B cell (primary cell): ENCODE results near the gene PARP15. TPM values are rescaled to one million over a fixed set of nuclear protein-coding genes. Genes with fewer than 3 reads are reported as not detected.

Source experiments
- ATAC-seq: fragments of 200-7000 bp; cut with Tn5 transposase; one replicate; pipeline ENCODE4 v1.10.0; 2021; ENCODE audit warnings: low read depth, mild to moderate bottlenecking, moderate number of reproducible peaks, moderate library complexity
- CTCF ChIA-PET: fragments of 350-600 bp; sonication (Branson Sonifier 250); formaldehyde crosslinking; loops from one replicate; lab custom pipeline; 2021; ENCODE audit warnings: antibody characterized with exemption, inconsistent platforms; lab: Charles Lee
- POLR2A ChIA-PET: fragments of 350-600 bp; sonication (Branson Sonifier 250); formaldehyde crosslinking; loops from one replicate; lab custom pipeline; 2021; ENCODE audit warnings: antibody characterized with exemption; lab: Charles Lee
- DNase-seq: peaks from one replicate; pipeline ENCODE4 v3.0.0; 2013
- H2AFZ ChIP-seq: 2 replicates; pipeline ENCODE4 v1.6.1; 2012; ENCODE audit warnings: mild to moderate bottlenecking, low read depth, low read length; ENCODE audit not compliant: insufficient read depth, poor library complexity, severe bottlenecking
- H3K27ac ChIP-seq, 2 donors: 1 replicate in 1 of 2; 2 replicates in 1 of 2; pipeline ENCODE4 v1.5.1; 2012 to 2013; ENCODE audit warnings: low read length in 2 of 2, mild to moderate bottlenecking in 2 of 2, moderate library complexity in 1 of 2
- H3K27me3 ChIP-seq, 4 experiments: fragments of 200-600 bp in 1 of 4; sonication (generic) in 1 of 4; replicated peaks in 1 of 4; 1 replicate in 2 of 4; 2 replicates in 2 of 4; pipeline versions ENCODE4 v1.6.1 to v1.7.0; 2013 to 2016; ENCODE audit warnings: low read length in 3 of 4, mild to moderate bottlenecking in 2 of 4, mixed read lengths in 1 of 4, moderate library complexity in 1 of 4; ENCODE audit not compliant: insufficient read depth in 4 of 4, control insufficient read depth in 3 of 4; ENCODE audit errors: control extremely low read depth in 1 of 4
- H3K36me3 ChIP-seq, 2 experiments: replicated peaks in 1 of 2; 1 replicate in 1 of 2; 2 replicates in 1 of 2; pipeline versions ENCODE4 v1.6.1 to v1.7.1; 2013; ENCODE audit warnings: low read length in 1 of 2; ENCODE audit not compliant: insufficient read depth in 2 of 2, control insufficient read depth in 1 of 2; ENCODE audit errors: control extremely low read depth in 1 of 2, extremely low read depth in 1 of 2
- H3K4me1 ChIP-seq, 2 donors: fragments of 200-600 bp in 1 of 2; sonication (generic) in 1 of 2; 1 replicate in 1 of 2; 2 replicates in 1 of 2; pipeline versions ENCODE4 v1.5.1 to v1.6.1; 2013 to 2017; ENCODE audit warnings: low read length in 2 of 2; ENCODE audit not compliant: control insufficient read depth in 2 of 2, insufficient read depth in 2 of 2
- H3K4me2 ChIP-seq: replicated peaks from 2 replicates; pipeline ENCODE3; 2012; ENCODE audit warnings: mild to moderate bottlenecking, low read depth, low read length; ENCODE audit not compliant: poor library complexity, severe bottlenecking
- H3K4me3 ChIP-seq, 5 experiments: fragments of 200-600 bp in 1 of 5; sonication (generic) in 1 of 5; 1 replicate in 3 of 5; 2 replicates in 2 of 5; pipeline versions ENCODE4 v1.5.1 to v1.7.0; 2011 to 2016; ENCODE audit warnings: low read length in 4 of 5, mild to moderate bottlenecking in 4 of 5, low read depth in 2 of 5, control low read depth in 1 of 5, moderate library complexity in 1 of 5; ENCODE audit not compliant: insufficient read depth in 1 of 5; ENCODE audit errors: control extremely low read depth in 1 of 5, extremely low read depth in 1 of 5
- H3K79me2 ChIP-seq: fragments of 200-600 bp; sonication (generic); one replicate; pipeline ENCODE4 v1.6.0; 2016; ENCODE audit warnings: low read length; ENCODE audit not compliant: control insufficient read depth, insufficient read depth
- H3K9ac ChIP-seq: fragments of 200-600 bp; sonication (generic); 2 replicates; pipeline ENCODE4 v1.6.1; 2017; ENCODE audit warnings: mild to moderate bottlenecking, low read length, moderate library complexity
- H3K9me3 ChIP-seq, 3 donors: one replicate each; pipeline versions ENCODE4 v1.6.1 to v1.7.1; 2013; ENCODE audit warnings: low read length in 2 of 3; ENCODE audit not compliant: control insufficient read depth in 2 of 3, insufficient read depth in 1 of 3; ENCODE audit errors: control extremely low read depth in 1 of 3
- H4K20me1 ChIP-seq: 2 replicates; pipeline ENCODE4 v1.6.0; 2012; ENCODE audit warnings: mild to moderate bottlenecking, low read length; ENCODE audit not compliant: insufficient read depth, control insufficient read depth, poor library complexity, severe bottlenecking
- H3K27ac Mint-ChIP-seq: one replicate; pipeline ENCODE4 v1.8.0; 2021; ENCODE audit warnings: mixed read lengths
- H3K27me3 Mint-ChIP-seq: one replicate; pipeline ENCODE4 v1.8.0; 2021; ENCODE audit warnings: mixed read lengths
- H3K4me1 Mint-ChIP-seq: one replicate; pipeline ENCODE4 v1.8.0; 2021; ENCODE audit warnings: mixed read lengths
- H3K4me3 Mint-ChIP-seq: one replicate; pipeline ENCODE4 v1.8.0; 2021; ENCODE audit warnings: mixed read lengths
- H3K9me3 Mint-ChIP-seq: one replicate; pipeline ENCODE4 v1.8.0; 2022; ENCODE audit warnings: mixed read lengths; ENCODE audit not compliant: insufficient read depth
- EZH2 ChIP-seq: IDR thresholded peaks from 2 replicates; pipeline ENCODE4 v1.6.1; 2012; ENCODE audit warnings: borderline replicate concordance, low read depth, mild to moderate bottlenecking, moderate library complexity, low read length; ENCODE audit not compliant: insufficient read depth, poor library complexity, severe bottlenecking
- WGBS: methylation state at CpG from one replicate; pipeline ENCODE4 v1.1.5; 2013; ENCODE audit warnings: missing lambda C conversion rate; ENCODE audit not compliant: insufficient coverage; 5-methylcytosine and 5-hydroxymethylcytosine counted together
- intact Hi-C: fragments of 100-400 bp; cut with micrococcal nuclease; formaldehyde crosslinking; loops from one replicate; pipeline ENCODE4 v1.10.0; 2022
- polyA plus RNA-seq: library from polyadenylated mRNA; depleted of rRNA; stranded (reverse); fragments of >200 nt; gene quantifications from 2 replicates; pipeline ENCODE4 v1.2.3, GENCODE V29; 2012
- total RNA-seq, 2 donors: library from RNA; stranded (reverse); fragments of 120-200 nt in 1 of 2; gene quantifications; 1 replicate in 1 of 2; 2 replicates in 1 of 2; pipeline versions ENCODE4 v1.2.3 to v1.2.4, GENCODE V29; 2013 to 2022
- TF ChIP-seq, protein P1 (sequence below): fragments of 200-600 bp; IDR thresholded peaks from one replicate; pipeline ENCODE4 v1.8.0; 2022; ENCODE audit warnings: antibody characterized with exemption, mild to moderate bottlenecking

PARP15 gene
- total and polyA plus RNA-seq, 2 donors (not counting 1 experiment from before 2014, with no cell fraction given), result 172 to 307 TPM

DNA sequence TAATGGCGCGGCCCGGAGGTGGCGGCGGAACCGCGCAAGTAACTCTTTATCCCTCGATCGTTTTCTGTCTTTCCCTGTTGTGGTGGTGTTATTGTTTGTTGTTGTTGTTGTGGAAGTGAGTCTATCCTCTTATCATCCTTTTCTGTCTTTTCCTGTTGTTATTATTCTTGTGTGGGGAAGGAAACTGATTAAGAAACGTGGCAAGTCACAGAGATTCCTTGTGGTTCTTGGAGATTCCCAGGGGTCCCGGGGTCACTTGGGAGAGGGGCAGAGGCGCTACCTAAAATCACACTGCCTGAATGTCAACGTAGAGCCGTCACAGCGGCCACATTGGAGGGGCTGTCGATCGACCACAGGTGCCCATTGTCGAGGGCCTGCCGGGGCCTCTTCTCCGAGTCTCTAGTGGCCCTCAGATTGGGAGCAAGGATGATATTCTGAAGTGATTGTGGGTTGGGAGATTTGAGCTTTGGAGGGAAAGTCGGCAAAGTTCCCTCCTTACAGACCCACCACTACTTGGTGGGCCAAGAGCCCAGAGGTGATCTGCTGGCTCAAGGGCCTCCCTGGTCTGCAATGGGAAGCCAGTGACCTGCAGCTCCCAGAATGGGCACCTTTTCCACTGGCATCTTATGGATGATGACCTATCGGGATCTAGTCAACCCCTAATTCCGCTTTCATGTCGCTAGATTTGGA, 104.0 kb downstream of the PARP15 start:
- intact Hi-C loops, result loop anchor here (2.0 kb wide), 1 partner anchor 521 kb away; no protein-coding TSS in a partner anchor
- H3K27ac ChIP-seq, result peak overlapping the region; percentile 97 to 98
- no peaks in the 10 kb centered on the region for H3K27me3 ChIP-seq
- Mint-ChIP-seq H3K27ac (peak overlapping the region; percentile 92), H3K4me1 (peaks cover 65% of the 10 kb centered on the region), H3K27me3 (no peaks in the 10 kb centered on the region), H3K4me3 (peak overlapping the region; percentile 90), H3K9me3 (no peaks in the 10 kb centered on the region)
- H3K4me3 ChIP-seq, result peak overlapping the region; percentile 82 to 96 (median 93)
- H3K9me3 ChIP-seq, result no peaks in the 10 kb centered on the region
- H3K4me2 ChIP-seq, result peak overlapping the region; percentile 89
- ChIA-PET POLR2A (interaction anchor here (1.0 to 3.6 kb wide), 7 partner anchors 8 to 265 kb away, joined by 3 to 27 read pairs (median 9); partner anchors contain the start of genes DTX3L, HSPBAP1, PARP15 and PARP9), CTCF (interaction anchor here (1.1 to 11.0 kb wide), 6 partner anchors 16 to 297 kb away, joined by 3 to 293 read pairs (median 36); partner anchors contain the start of genes DTX3L, FAM162A, PARP15 and PARP9)
- TF ChIP-seq, protein P1, sequence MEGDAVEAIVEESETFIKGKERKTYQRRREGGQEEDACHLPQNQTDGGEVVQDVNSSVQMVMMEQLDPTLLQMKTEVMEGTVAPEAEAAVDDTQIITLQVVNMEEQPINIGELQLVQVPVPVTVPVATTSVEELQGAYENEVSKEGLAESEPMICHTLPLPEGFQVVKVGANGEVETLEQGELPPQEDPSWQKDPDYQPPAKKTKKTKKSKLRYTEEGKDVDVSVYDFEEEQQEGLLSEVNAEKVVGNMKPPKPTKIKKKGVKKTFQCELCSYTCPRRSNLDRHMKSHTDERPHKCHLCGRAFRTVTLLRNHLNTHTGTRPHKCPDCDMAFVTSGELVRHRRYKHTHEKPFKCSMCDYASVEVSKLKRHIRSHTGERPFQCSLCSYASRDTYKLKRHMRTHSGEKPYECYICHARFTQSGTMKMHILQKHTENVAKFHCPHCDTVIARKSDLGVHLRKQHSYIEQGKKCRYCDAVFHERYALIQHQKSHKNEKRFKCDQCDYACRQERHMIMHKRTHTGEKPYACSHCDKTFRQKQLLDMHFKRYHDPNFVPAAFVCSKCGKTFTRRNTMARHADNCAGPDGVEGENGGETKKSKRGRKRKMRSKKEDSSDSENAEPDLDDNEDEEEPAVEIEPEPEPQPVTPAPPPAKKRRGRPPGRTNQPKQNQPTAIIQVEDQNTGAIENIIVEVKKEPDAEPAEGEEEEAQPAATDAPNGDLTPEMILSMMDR, result no peak
- no peak for TF ChIP-seq EZH2
- ATAC-seq, result no peak
- H2AFZ ChIP-seq, result peak overlapping the region; percentile 52
- DNase-seq, result no peak
- H3K36me3 ChIP-seq, result peaks cover 7 to 13% of the 10 kb centered on the region in 2 experiments
- 18% methylated on average over 22 of the region's 24 CpGs for WGBS
- peaks cover 69% of the 10 kb centered on the region for H3K79me2 ChIP-seq
- no peaks in the 10 kb centered on the region for H4K20me1 ChIP-seq
- peaks cover 52 to 56% of the 10 kb centered on the region in 2 donors for H3K4me1 ChIP-seq
- H3K9ac ChIP-seq, result peak overlapping the region; percentile 96
